Measurements from ENCODE around the gene CAMK2A. TPM values are rescaled to one million over a fixed set of nuclear protein-coding genes. Genes with fewer than 3 reads are reported as not detected.

The CAMK2A gene
- total and polyA plus RNA-seq, 2 of the 4 experiments (the other 2 are of a cell fraction) = 0.18 to 0.19 TPM

DNA sequence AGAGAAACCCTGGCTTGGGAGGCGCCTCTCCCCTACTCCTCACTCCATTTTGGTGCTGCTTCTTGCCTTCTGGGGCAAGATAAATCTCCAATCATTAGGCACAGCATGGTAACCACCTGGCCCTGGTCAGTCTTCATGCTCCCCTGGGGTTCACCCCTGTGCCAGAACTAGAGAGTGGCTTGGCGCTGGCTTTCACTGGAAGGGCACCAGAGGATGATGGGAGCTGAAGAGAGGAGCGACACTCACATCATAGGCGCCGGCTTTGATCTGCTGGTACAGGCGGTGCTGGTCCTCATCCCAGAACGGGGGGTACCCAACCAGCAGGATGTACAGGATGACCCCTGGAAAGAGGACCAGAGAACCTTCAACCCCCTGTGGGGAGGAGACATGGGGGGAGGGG lies 38.1 kb downstream of the CAMK2A start:
- H2AK5ac ChIP-seq (ENCODE audit: low read depth, low read length) = no peak overlapping the region; the same call in 1 of the 2 replicates
- no peaks in the 10 kb centered on the region; the same call in 1 of the 2 replicates for H3K9me1 ChIP-seq (ENCODE audit: insufficient read depth, low read length)
- CTCF ChIA-PET = no interaction called here
- H2BK20ac ChIP-seq (ENCODE audit: low read depth, low read length) = no peak overlapping the region
- H3K36me3 ChIP-seq (ENCODE audit: control insufficient read depth, insufficient read depth, low read length) = no peaks in the 10 kb centered on the region
- H3K4me1 ChIP-seq (ENCODE audit: control insufficient read depth, insufficient read depth, low read length) = peaks cover 2% of the 10 kb centered on the region; the same call in 1 of the 2 replicates
- ATAC-seq (ENCODE audit: low read depth) (no peak), DNase-seq (no peak)
- no peak overlapping the region for H4K8ac ChIP-seq (ENCODE audit: low read depth in 2 of 2, low read length in 2 of 2)
- H2BK120ac ChIP-seq (ENCODE audit: low read depth, low read length) = no peak overlapping the region
- no peak overlapping the region for H3K27ac ChIP-seq (ENCODE audit: insufficient read depth, low read length)
- H2AFZ ChIP-seq (replicated peaks; ENCODE audit: low read length, poor library complexity) = no peak overlapping the region
- no peak overlapping the region for H2AK9ac ChIP-seq (replicated peaks; ENCODE audit: low read depth, low read length, poor library complexity)
- H4K91ac ChIP-seq (ENCODE audit: insufficient read depth, low read depth, low read length) = no peak overlapping the region
- no TSS peak for BruUV-seq (replicated peaks)
- POLR2A ChIA-PET (ENCODE audit: unreplicated experiment) = no interaction called here
- no peaks in the 10 kb centered on the region for H4K20me1 ChIP-seq (ENCODE audit: insufficient read depth, low read length)
- WGBS, 2 experiments (ENCODE audit: extremely low coverage in 2 of 2, insufficient read length in 1 of 2) = no CpG with 5 or more reads among the region's 7 CpGs
- no peak overlapping the region for H3K4ac ChIP-seq (ENCODE audit: low read depth, low read length)
- H3K27me3 ChIP-seq (ENCODE audit: control insufficient read depth, insufficient read depth, low read length) = no peaks in the 10 kb centered on the region; the same call in 1 of the 2 replicates
- H3K18ac ChIP-seq (ENCODE audit: low read depth, low read length) = no peak overlapping the region
- no peak overlapping the region for H2BK5ac ChIP-seq (ENCODE audit: low read depth, low read length, poor library complexity, severe bottlenecking)
- TF ChIP-seq RFX5 (IDR thresholded peaks at IDR 0.05; ENCODE audit: low read depth, low read length) (no peak), FOS (IDR thresholded peaks at IDR 0.05; ENCODE audit: low read depth, low read length) (no peak)
- H3K4me3 ChIP-seq (ENCODE audit: insufficient read depth, low read depth, low read length) = no peak overlapping the region
- in situ Hi-C loops (cut with MboI; ENCODE audit: low sequenced_read_pairs) = no loop called here
- no peak overlapping the region for H2BK15ac ChIP-seq (ENCODE audit: low read depth, low read length)
- no peaks in the 10 kb centered on the region for H3K9me3 ChIP-seq (ENCODE audit: control insufficient read depth, insufficient read depth, low read length)
- intact Hi-C loops (cut with micrococcal nuclease) = no loop called here
- no peak overlapping the region for H4K5ac ChIP-seq (ENCODE audit: low read depth, low read length)
- no peak overlapping the region for H3K14ac ChIP-seq (replicated peaks; ENCODE audit: low read depth, low read length)
- dilution Hi-C loops (cut with HindIII; ENCODE audit: low sequenced_read_pairs, unreplicated experiment) = no loop called here
- no peaks in the 10 kb centered on the region for H3K79me1 ChIP-seq (ENCODE audit: low read depth in 1 of 2, low read length in 2 of 2)
- H3K4me2 ChIP-seq (ENCODE audit: low read depth, low read length) = no peak overlapping the region
- H3K23ac ChIP-seq (ENCODE audit: low read depth, low read length) = no peak overlapping the region
- H3K56ac ChIP-seq (ENCODE audit: extremely low read depth, insufficient read depth, low read length) = no peak overlapping the region
- no peak overlapping the region for H3K9ac ChIP-seq (ENCODE audit: low read depth, low read length)

Data from IMR-90 (cell line).